K562 (cell line): ENCODE data around the gene NUP50.

Source experiments
- NR2F6 ChIP-seq: fragments of 450-650 bp; formaldehyde crosslinking; IDR thresholded peaks from 2 replicates; pipeline ENCODE4 v1.4.0; 2020; ENCODE audit warnings: mild to moderate bottlenecking
- POLR2A ChIP-seq: fragments of 450-650 bp; conservative IDR thresholded peaks from 2 replicates; pipeline ENCODE4 v1.6.1; 2016
- TF ChIP-seq, protein P1 (sequence below), 2 experiments: IDR thresholded peaks; 2 replicates each; pipeline ENCODE4 v1.6.1; 2011; ENCODE audit warnings: borderline replicate concordance in 1 of 2, control low read depth in 1 of 2, low read depth in 1 of 2, low read length in 1 of 2, mild to moderate bottlenecking in 1 of 2, mixed read lengths in 1 of 2, moderate library complexity in 1 of 2; ENCODE audit not compliant: insufficient read depth in 1 of 2, insufficient read length in 1 of 2, poor library complexity in 1 of 2, severe bottlenecking in 1 of 2; ENCODE audit errors: extremely low read depth in 1 of 2

DNA sequence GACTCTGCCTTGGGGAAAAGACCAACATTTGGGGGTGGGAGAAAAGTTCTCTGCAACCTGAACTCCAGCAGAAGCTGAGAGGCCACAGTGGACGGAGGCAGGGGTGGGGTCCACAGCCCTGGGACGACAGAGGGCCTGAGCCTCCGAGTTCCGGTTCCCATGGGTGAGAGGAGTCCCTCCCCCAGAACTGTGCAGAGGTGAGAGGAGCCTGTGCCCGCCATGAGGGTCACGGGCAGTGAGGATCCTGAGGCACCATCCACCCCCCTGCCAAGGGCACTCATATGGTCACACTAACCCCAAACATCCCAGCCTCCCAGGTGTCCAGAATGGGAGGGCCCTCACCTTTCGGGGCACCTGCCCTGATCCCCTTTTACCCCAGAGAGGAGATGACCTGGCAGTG is 46.4 kb downstream of the NUP50 start:
- TF ChIP-seq, protein P1, sequence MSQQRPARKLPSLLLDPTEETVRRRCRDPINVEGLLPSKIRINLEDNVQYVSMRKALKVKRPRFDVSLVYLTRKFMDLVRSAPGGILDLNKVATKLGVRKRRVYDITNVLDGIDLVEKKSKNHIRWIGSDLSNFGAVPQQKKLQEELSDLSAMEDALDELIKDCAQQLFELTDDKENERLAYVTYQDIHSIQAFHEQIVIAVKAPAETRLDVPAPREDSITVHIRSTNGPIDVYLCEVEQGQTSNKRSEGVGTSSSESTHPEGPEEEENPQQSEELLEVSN (IDR thresholded peaks at IDR 0.05; ENCODE audit: borderline replicate concordance in 1 of 2, extremely low read depth in 1 of 2, insufficient read depth in 1 of 2, insufficient read length in 1 of 2, low read depth in 1 of 2, low read length in 1 of 2, poor library complexity in 1 of 2, severe bottlenecking in 1 of 2), result no peak
- TF ChIP-seq POLR2A, result no peak
- TF ChIP-seq NR2F6 (CRISPR knock-in tag), result no peak
